Neural cell (in vitro differentiated cells): ENCODE measurements around the gene NPR3. TPM values are rescaled to one million over a fixed set of nuclear protein-coding genes. Genes with fewer than 3 reads are reported as not detected.

Experiments
- H2AFZ ChIP-seq: fragments of 200-600, 300-800 bp; sonication (generic), shearing (Covaris generic); 2 replicates; pipeline ENCODE4 v1.6.0; 2014; ENCODE audit warnings: low read depth, mild to moderate bottlenecking, antibody characterized with exemption, low read length, moderate library complexity
- H3F3A ChIP-seq: fragments of 200-600 bp; shearing (Covaris generic); 2 replicates; pipeline ENCODE4 v1.6.1; 2016; ENCODE audit warnings: mild to moderate bottlenecking, moderate library complexity, mixed read lengths, antibody characterized with exemption, low read length; ENCODE audit not compliant: insufficient read depth, poor library complexity, severe bottlenecking
- H3K27ac ChIP-seq: fragments of 200-600, 300-800 bp; sonication (generic), shearing (Covaris generic); 2 replicates; pipeline ENCODE4 v1.5.1; 2014; ENCODE audit warnings: mild to moderate bottlenecking, low read length, moderate library complexity
- H3K27me3 ChIP-seq: fragments of 300-800, 200-600 bp; sonication (generic), shearing (Covaris generic); 2 replicates; pipeline ENCODE4 v1.6.0; 2014; ENCODE audit warnings: mild to moderate bottlenecking, low read depth, low read length, moderate library complexity; ENCODE audit not compliant: insufficient read depth
- H3K36me3 ChIP-seq: fragments of 300-800, 200-600 bp; sonication (generic), shearing (Covaris generic); 2 replicates; pipeline ENCODE4 v1.5.1; 2014; ENCODE audit warnings: mild to moderate bottlenecking, antibody characterized with exemption, low read length, moderate library complexity; ENCODE audit not compliant: insufficient read depth
- H3K4me2 ChIP-seq: fragments of 300-800, 200-600 bp; sonication (generic), shearing (Covaris generic); 2 replicates; pipeline ENCODE4 v1.6.0; 2014; ENCODE audit warnings: mild to moderate bottlenecking, low read length
- H3K4me3 ChIP-seq: fragments of 300-800, 200-600 bp; sonication (generic), shearing (Covaris generic); 2 replicates; pipeline ENCODE4 v1.5.1; 2014; ENCODE audit warnings: mild to moderate bottlenecking, low read length, moderate library complexity
- H3K79me2 ChIP-seq: fragments of 200-600 bp; shearing (Covaris generic); replicated peaks from 2 replicates; pipeline ENCODE4 v1.6.0; 2014; ENCODE audit warnings: mild to moderate bottlenecking, low read length, moderate library complexity; ENCODE audit not compliant: insufficient read depth
- H3K9ac ChIP-seq: fragments of 300-800, 200-600 bp; sonication (generic), shearing (Covaris generic); 2 replicates; pipeline ENCODE4 v1.6.1; 2016; ENCODE audit warnings: mild to moderate bottlenecking, low read length, mixed read lengths
- H3K9me2 ChIP-seq: fragments of 200-600 bp; shearing (Covaris generic); 2 replicates; pipeline ENCODE4 v1.6.1; 2016; ENCODE audit warnings: mild to moderate bottlenecking, low read length, mixed read lengths; ENCODE audit not compliant: insufficient read depth
- H3K9me3 ChIP-seq: fragments of 200-600, 300-800 bp; sonication (generic), shearing (Covaris generic); 2 replicates; pipeline ENCODE4 v1.6.1; 2016; ENCODE audit warnings: mild to moderate bottlenecking, mixed run types, low read length, moderate library complexity, mixed read lengths
- H4K20me1 ChIP-seq: fragments of 200-600 bp; shearing (Covaris generic); 2 replicates; pipeline ENCODE4 v1.6.1; 2016; ENCODE audit warnings: mild to moderate bottlenecking, mixed run types; ENCODE audit not compliant: insufficient read depth
- CTCF ChIP-seq: fragments of 450-650 bp; IDR thresholded peaks from 2 replicates; pipeline ENCODE4 v1.5.1; 2014; ENCODE audit warnings: antibody characterized with exemption, mild to moderate bottlenecking, moderate library complexity; ENCODE audit not compliant: poor library complexity, severe bottlenecking
- EP300 ChIP-seq: fragments of 450-650 bp; conservative IDR thresholded peaks from 2 replicates; pipeline ENCODE4 v1.6.1; 2014; ENCODE audit warnings: antibody characterized with exemption, mild to moderate bottlenecking, moderate library complexity; ENCODE audit not compliant: poor library complexity, severe bottlenecking
- EZH2 ChIP-seq: fragments of 200-600, 300-800 bp; shearing (Covaris generic), sonication (generic); IDR thresholded peaks from 2 replicates; pipeline ENCODE4 v1.6.1; 2014; ENCODE audit warnings: antibody characterized with exemption, low read length, borderline replicate concordance, mild to moderate bottlenecking; ENCODE audit not compliant: insufficient read depth, poor library complexity, severe bottlenecking
- MXI1 ChIP-seq: fragments of 450-650 bp; conservative IDR thresholded peaks from 2 replicates; pipeline ENCODE4 v1.6.1; 2014; ENCODE audit warnings: antibody characterized with exemption, mild to moderate bottlenecking; ENCODE audit not compliant: poor library complexity, severe bottlenecking
- POLR2AphosphoS5 ChIP-seq: IDR thresholded peaks from 2 replicates; pipeline ENCODE4 v1.6.1; 2012
- RAD21 ChIP-seq: fragments of 450-650 bp; conservative IDR thresholded peaks from 2 replicates; pipeline ENCODE4 v1.6.1; 2014; ENCODE audit warnings: antibody characterized with exemption, mild to moderate bottlenecking, moderate library complexity
- REST ChIP-seq: IDR thresholded peaks from 2 replicates; pipeline ENCODE4 v1.6.1; 2012; ENCODE audit warnings: borderline replicate concordance
- SMC3 ChIP-seq: fragments of 450-650 bp; conservative IDR thresholded peaks from 2 replicates; pipeline ENCODE4 v1.6.1; 2014; ENCODE audit warnings: antibody characterized with exemption, mild to moderate bottlenecking, moderate library complexity; ENCODE audit not compliant: poor library complexity
- TAF1 ChIP-seq: IDR thresholded peaks from 2 replicates; pipeline ENCODE4 v1.6.1; 2012; ENCODE audit warnings: low read depth
- polyA plus RNA-seq: library from polyadenylated mRNA; depleted of rRNA; stranded (reverse); fragments of >200 nt; gene quantifications from 2 replicates; pipeline ENCODE4 v1.2.3, GENCODE V29; 2014

NPR3 gene
- polyA plus RNA-seq, 1 donor from 2014 or later: 1.5 TPM

GRCh38 chr5:32711362-32711680 is 200 bp downstream of the NPR3 start:
- H3K4me3 ChIP-seq: peak overlapping the region; percentile 74
- no peaks in the 10 kb centered on the region for H3K79me2 ChIP-seq
- no peak overlapping the region for H3K27ac ChIP-seq
- H3K9me2 ChIP-seq: no peaks in the 10 kb centered on the region
- H3F3A ChIP-seq: no peaks in the 10 kb centered on the region
- peak overlapping the region; percentile 29 for H3K4me2 ChIP-seq
- H4K20me1 ChIP-seq: no peaks in the 10 kb centered on the region
- H3K9me3 ChIP-seq: no peaks in the 10 kb centered on the region
- H2AFZ ChIP-seq: no peak overlapping the region
- H3K9ac ChIP-seq: no peak overlapping the region
- peaks cover 80% of the 10 kb centered on the region for H3K27me3 ChIP-seq
- no peak for TF ChIP-seq REST
- no peak for TF ChIP-seq EP300
- no peak for TF ChIP-seq EZH2
- no peak for TF ChIP-seq TAF1
- TF ChIP-seq MXI1: no peak
- no peak for TF ChIP-seq RAD21
- no peak for TF ChIP-seq SMC3
- TF ChIP-seq POLR2AphosphoS5: no peak
- no peak for TF ChIP-seq CTCF
- no peaks in the 10 kb centered on the region for H3K36me3 ChIP-seq

GRCh38 chr5:32711681-32712480 is 760 bp downstream of the NPR3 start:
- H3K27ac ChIP-seq: no peak overlapping the region
- H3K27me3 ChIP-seq: peaks cover 80% of the 10 kb centered on the region
- H3F3A ChIP-seq: no peaks in the 10 kb centered on the region
- no peaks in the 10 kb centered on the region for H4K20me1 ChIP-seq
- no peaks in the 10 kb centered on the region for H3K9me2 ChIP-seq
- H3K36me3 ChIP-seq: no peaks in the 10 kb centered on the region
- TF ChIP-seq EP300 (no peak), POLR2AphosphoS5 (no peak), SMC3 (no peak), TAF1 (no peak), REST (no peak), MXI1 (no peak), EZH2 (peak; percentile 70)
- no peak overlapping the region for H3K9ac ChIP-seq
- H3K9me3 ChIP-seq: no peaks in the 10 kb centered on the region
- peak overlapping the region; percentile 54 for H3K4me2 ChIP-seq
- no peaks in the 10 kb centered on the region for H3K79me2 ChIP-seq
- H3K4me3 ChIP-seq: peak overlapping the region; percentile 74
- H2AFZ ChIP-seq: no peak overlapping the region
